HepG2 (cell line): ENCODE measurements around the gene FBXO7.

Experiments used
- CHD2 ChIP-seq: IDR thresholded peaks from 2 replicates; pipeline ENCODE4 v1.6.1; 2011; ENCODE audit warnings: low read depth, low read length, improper control_type of control experiment
- EP300 ChIP-seq, 3 experiments: sonication (generic) in 1 of 3; formaldehyde crosslinking in 1 of 3; IDR thresholded peaks; 2 replicates each; pipeline versions ENCODE4 v1.5.1 to v1.6.1; 2011 to 2020; ENCODE audit warnings: low read depth in 2 of 3, low read length in 2 of 3, borderline replicate concordance in 1 of 3, improper control_type of control experiment in 1 of 3, mild to moderate bottlenecking in 1 of 3, missing genetic modification reagents in 1 of 3, moderate library complexity in 1 of 3
- ZNF879 ChIP-seq: sonication (generic); formaldehyde crosslinking; IDR thresholded peaks from 2 replicates; pipeline ENCODE4 v1.8.1; 2023; ENCODE audit warnings: missing genetic modification reagents

DNA sequence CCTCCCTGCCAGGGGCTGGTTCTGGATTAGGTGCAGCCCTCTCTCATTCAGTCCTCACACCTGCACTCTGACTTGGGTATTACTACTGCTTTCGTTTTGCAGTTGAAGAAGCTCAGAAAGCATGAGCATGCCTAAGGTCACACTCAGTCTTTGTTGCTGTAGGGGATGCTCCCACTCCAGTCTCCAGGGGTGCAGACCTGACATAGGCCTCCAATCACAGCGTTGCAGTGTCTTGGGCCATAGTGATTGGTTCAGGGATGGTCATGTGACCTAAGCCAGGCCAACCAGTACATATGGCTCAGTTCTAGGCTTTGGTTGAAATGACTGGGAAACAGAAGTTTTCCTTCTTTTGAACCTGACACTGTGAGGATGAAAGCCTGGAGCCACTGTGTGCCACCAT, 61.7 kb downstream of the FBXO7 start:
- no peak for TF ChIP-seq EP300 (IDR thresholded peaks at IDR 0.05; ENCODE audit: low read depth in 2 of 2, low read length in 2 of 2)
- TF ChIP-seq EP300 (CRISPR knock-in tag; IDR thresholded peaks at IDR 0.05; ENCODE audit: borderline replicate concordance) = no peak
- TF ChIP-seq CHD2 = no peak
- no peak for TF ChIP-seq ZNF879 (CRISPR knock-in tag)
